ENCODE data around the gene RAD51B.

Gene RAD51B

DNA sequence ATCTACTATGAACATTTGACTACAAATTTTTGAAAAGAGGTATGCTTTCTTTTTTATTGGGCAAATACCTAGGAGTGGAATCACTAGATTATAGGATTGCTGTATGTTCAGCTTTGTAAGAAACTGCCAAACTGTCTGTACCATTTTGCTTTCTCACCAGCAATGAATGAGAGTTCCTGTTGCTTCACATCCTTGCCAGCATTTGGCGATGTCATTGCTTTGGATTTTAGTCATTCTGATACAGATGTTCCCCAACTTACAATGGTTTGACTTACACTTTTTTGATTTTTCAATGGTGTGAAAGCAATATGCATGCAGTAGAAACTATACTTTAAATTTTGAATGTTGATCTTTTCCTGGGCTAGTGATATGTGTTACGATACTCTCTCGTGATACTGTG is 328.7 kb downstream of the RAD51B start:
- Histone ChIP-seq H3K36me3 (no peaks in the 10 kb centered on the region), H3K4me3 (ENCODE audit: low read depth, low read length) (no peak overlapping the region), H3K9me3 (no peaks in the 10 kb centered on the region), H3K27me3 (no peaks in the 10 kb centered on the region), H3K4me1 (no peaks in the 10 kb centered on the region)
- TF ChIP-seq CTCF (IDR thresholded peaks at IDR 0.05; ENCODE audit: low read depth, low read length) = no peak
- DNase-seq = no peak

DNA sequence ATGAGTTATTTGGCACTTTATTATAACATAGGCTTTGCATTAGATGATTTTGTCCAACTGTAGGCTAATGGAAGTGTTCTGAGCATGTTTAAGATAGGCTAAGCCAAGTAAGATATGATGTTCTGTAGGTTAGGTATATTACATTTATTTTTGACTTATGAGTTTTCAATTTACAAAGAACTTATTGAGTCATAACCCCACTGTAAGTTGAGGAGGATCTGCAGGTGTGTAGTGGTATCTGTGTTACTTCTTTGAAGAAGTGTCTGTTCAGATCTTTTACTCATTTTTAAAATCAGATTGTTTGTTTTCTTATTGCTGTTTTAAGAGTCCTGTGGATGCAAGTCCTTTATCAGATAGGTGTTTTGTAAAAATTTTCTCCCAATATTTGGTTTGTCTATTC is 329.2 kb downstream of the RAD51B start:
- no peak for DNase-seq
- Histone ChIP-seq H3K36me3 (no peaks in the 10 kb centered on the region), H3K9me3 (no peaks in the 10 kb centered on the region; the same call in 1 of the 2 replicates), H3K27me3 (no peaks in the 10 kb centered on the region), H3K4me3 (ENCODE audit: low read depth, low read length) (no peak overlapping the region), H3K4me1 (no peaks in the 10 kb centered on the region)
- no peak for TF ChIP-seq CTCF (IDR thresholded peaks at IDR 0.05; ENCODE audit: low read depth, low read length)

- DNase-seq = no peak
- no peak overlapping the region for H3K4me3 ChIP-seq (ENCODE audit: low read depth, low read length)
- no peak for TF ChIP-seq CTCF (IDR thresholded peaks at IDR 0.05; ENCODE audit: low read depth, low read length)
- no peaks in the 10 kb centered on the region for H3K36me3 ChIP-seq
- H3K4me1 ChIP-seq = no peaks in the 10 kb centered on the region
- H3K27me3 ChIP-seq = no peaks in the 10 kb centered on the region; the same call in 1 of the 2 replicates
- H3K9me3 ChIP-seq = no peaks in the 10 kb centered on the region; the same call in 1 of the 2 replicates
Measured at GRCh38 chr14:68153275-68153674, 333.7 kb downstream of the RAD51B start.

GRCh38 chr14:68154275-68154674 is 334.7 kb downstream of the RAD51B start:
- no peak overlapping the region for H3K4me3 ChIP-seq (ENCODE audit: low read depth, low read length)
- no peak for DNase-seq
- H3K4me1 ChIP-seq = no peaks in the 10 kb centered on the region
- H3K9me3 ChIP-seq = no peaks in the 10 kb centered on the region; the same call in 1 of the 2 replicates
- H3K36me3 ChIP-seq = no peaks in the 10 kb centered on the region
- TF ChIP-seq CTCF (IDR thresholded peaks at IDR 0.05; ENCODE audit: low read depth, low read length) = no peak
- no peaks in the 10 kb centered on the region; the same call in 1 of the 2 replicates for H3K27me3 ChIP-seq

DNA sequence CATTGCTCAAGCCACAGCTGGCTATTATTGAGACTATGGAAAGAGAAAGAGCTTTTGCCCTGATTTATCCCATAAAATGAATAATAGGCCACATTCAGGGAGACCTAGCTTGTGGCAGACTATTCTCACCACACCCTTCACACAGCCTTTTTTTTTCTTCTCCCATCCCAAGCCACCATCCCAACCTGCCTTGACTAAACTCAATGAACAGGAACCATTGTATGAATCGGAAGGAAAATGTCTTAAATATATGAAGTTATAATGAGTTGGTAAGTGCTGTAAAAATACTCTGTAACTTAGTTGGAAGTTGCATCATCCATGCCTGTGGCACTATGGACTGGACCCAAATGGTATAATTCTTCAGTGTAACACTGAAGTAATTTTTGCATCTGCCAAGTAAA is 338.4 kb downstream of the RAD51B start:
- DNase-seq = no peak
- no peak for TF ChIP-seq CTCF (IDR thresholded peaks at IDR 0.05; ENCODE audit: low read depth, low read length)
- no peaks in the 10 kb centered on the region; the same call in 1 of the 2 replicates for H3K9me3 ChIP-seq

DNA sequence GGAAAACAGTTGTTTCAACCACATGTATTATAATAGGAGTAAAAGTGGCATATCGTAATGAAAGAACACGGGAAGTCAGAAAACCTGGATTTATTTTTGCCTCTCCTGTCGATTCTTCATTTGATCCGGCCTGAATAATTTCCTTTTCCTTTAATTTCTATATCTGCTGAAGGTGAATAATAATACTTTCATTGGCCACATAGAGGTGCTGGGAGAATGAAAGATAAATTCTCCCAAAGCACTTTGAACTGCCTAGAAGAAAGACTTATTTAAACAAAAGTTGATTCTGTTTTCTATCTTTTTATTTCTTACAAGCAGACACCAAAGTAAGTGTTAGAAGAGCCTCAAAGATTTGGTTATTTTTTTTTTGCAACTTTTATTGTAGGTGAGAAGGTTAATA is 339.1 kb downstream of the RAD51B start:
- Histone ChIP-seq H3K4me3 (ENCODE audit: low read depth, low read length) (no peak overlapping the region), H3K36me3 (no peaks in the 10 kb centered on the region), H3K9me3 (no peaks in the 10 kb centered on the region; the same call in 1 of the 2 replicates), H3K27me3 (peaks cover 2% of the 10 kb centered on the region; the same call in 1 of the 2 replicates), H3K4me1 (no peaks in the 10 kb centered on the region)
- no peak for TF ChIP-seq CTCF (IDR thresholded peaks at IDR 0.05; ENCODE audit: low read depth, low read length)
- DNase-seq = no peak

More for the DNA sequence above, 338.4 kb downstream of the RAD51B start:
- Histone ChIP-seq H3K4me1 (no peaks in the 10 kb centered on the region), H3K4me3 (ENCODE audit: low read depth, low read length) (no peak overlapping the region), H3K27me3 (no peaks in the 10 kb centered on the region; the same call in 1 of the 2 replicates), H3K36me3 (no peaks in the 10 kb centered on the region)

All from BE2C (cell line).